ENCODE measurements around the gene COG3. TPM values are rescaled to one million over a fixed set of nuclear protein-coding genes. Genes with fewer than 3 reads are reported as not detected.
A peak's percentile ranks its signal among the peaks of the same experiment; 100 is the strongest.

The COG3 gene
- total RNA-seq, 1 donor from 2014 or later = 29.6 TPM

DNA sequence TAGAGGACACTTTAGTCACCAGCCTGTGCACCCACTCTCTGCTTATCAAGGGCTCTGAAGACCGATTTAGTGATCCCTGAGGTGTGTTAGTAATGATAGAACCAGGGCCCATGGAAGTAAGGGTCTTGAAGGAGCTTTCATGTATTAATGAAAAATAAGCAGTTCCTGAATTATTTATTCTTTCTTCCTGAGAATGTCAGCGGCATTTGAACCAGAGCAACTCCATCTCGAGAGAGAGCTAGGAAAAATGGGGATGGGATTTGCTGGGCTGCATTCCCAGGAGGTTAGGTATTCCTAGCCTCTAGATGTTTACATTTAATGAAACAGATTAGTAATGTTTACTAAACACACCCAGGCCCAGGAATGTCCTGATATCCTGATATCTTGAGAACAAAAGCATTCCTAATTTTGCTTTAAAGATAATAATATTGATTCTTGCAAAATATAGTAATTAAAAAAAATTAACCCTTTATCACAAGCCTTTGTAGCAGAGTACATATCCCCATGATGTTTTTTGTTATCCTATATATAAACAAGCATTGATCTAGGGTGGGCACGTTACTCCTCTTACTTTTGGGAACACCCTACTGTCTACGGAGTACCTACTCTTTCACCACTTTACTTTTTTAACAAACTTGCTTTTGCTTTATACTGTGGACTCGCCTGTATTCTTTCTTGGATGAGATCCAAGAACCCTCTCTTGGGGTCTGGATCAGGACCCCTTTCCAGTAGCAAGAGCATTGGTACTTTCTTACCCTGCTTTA is 63.1 kb downstream of the COG3 start:
- peaks cover 46% of the 10 kb centered on the region for H3K36me3 Mint-ChIP-seq (ENCODE audit: insufficient read depth)
- no peak overlapping the region for H3K4me3 Mint-ChIP-seq (ENCODE audit: low read depth)
- H3K9me3 Mint-ChIP-seq (ENCODE audit: low read depth) = peaks cover 8% of the 10 kb centered on the region

DNA sequence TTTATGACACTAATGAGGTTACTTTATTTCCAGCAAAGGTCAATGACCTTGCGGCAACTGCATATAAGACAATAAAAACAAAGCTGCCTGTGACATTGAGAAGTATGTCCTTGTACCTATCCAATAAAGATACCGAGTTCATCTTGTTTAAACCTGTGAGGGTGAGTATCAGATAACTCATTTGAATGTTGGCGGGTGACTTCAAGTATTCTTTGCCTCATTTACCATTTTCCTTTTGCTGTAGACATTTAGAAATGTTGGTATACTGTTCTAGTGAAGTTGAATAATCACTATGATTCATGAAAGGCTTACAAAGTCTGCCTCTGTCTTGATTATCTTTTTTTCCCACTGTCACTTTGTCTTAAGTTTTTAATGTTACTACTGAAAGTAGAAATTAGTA is 65.0 kb downstream of the COG3 start:
- peaks cover 47% of the 10 kb centered on the region for H3K36me3 Mint-ChIP-seq (ENCODE audit: insufficient read depth)
- H3K4me1 Mint-ChIP-seq (ENCODE audit: low read depth) = peaks cover 22% of the 10 kb centered on the region
- H3K27me3 Mint-ChIP-seq = no peaks in the 10 kb centered on the region
- DNase-seq (ENCODE audit: low spot score, unreplicated experiment) = no peak
- H3K9me3 Mint-ChIP-seq (ENCODE audit: low read depth) = peaks cover 8% of the 10 kb centered on the region
- H3K4me3 Mint-ChIP-seq (ENCODE audit: low read depth) = no peak overlapping the region
- TF ChIP-seq CTCF (IDR thresholded peaks at IDR 0.05; ENCODE audit: unreplicated experiment) = no peak
- H3K27ac Mint-ChIP-seq = no peak overlapping the region

More for the DNA sequence above, 63.1 kb downstream of the COG3 start:
- peak overlapping the region; percentile 96 for H3K27ac Mint-ChIP-seq
- DNase-seq (ENCODE audit: low spot score, unreplicated experiment) = no peak
- no peaks in the 10 kb centered on the region for H3K27me3 Mint-ChIP-seq
- H3K4me1 Mint-ChIP-seq (ENCODE audit: low read depth) = peaks cover 30% of the 10 kb centered on the region
- TF ChIP-seq CTCF (IDR thresholded peaks at IDR 0.05; ENCODE audit: unreplicated experiment) = no peak

- no peak overlapping the region for H3K27ac Mint-ChIP-seq
- DNase-seq (ENCODE audit: low spot score, unreplicated experiment) = no peak
- H3K36me3 Mint-ChIP-seq (ENCODE audit: insufficient read depth) = peaks cover 31% of the 10 kb centered on the region
- no peak for TF ChIP-seq CTCF (IDR thresholded peaks at IDR 0.05; ENCODE audit: unreplicated experiment)
- H3K9me3 Mint-ChIP-seq (ENCODE audit: low read depth) = no peaks in the 10 kb centered on the region
- H3K27me3 Mint-ChIP-seq = no peaks in the 10 kb centered on the region
- no peak overlapping the region for H3K4me3 Mint-ChIP-seq (ENCODE audit: low read depth)
- H3K4me1 Mint-ChIP-seq (ENCODE audit: low read depth) = no peaks in the 10 kb centered on the region
Observed at GRCh38 chr13:45534604-45535003, 69.9 kb downstream of the COG3 start.

DNA sequence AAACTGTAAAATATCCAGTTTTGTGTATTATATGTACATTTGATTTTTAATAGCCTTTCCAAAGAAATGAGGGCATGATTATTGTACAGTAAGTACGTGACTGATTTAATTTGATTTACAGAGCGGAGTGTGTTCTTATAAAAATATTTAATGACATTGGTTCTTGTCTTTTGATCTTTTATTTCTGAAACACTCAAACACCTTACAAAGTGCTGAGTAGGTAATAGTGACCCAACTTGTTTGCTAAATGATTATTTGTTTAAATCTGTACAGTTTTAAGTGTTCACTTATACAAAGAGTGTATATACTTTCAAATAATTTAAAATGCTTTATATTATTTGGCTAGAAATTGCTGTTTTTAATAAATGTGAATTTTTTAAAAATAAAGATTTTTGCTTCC is 71.5 kb downstream of the COG3 start:
- Mint-ChIP-seq H3K36me3 (ENCODE audit: insufficient read depth) (peaks cover 18% of the 10 kb centered on the region), H3K4me3 (ENCODE audit: low read depth) (no peak overlapping the region), H3K27ac (no peak overlapping the region), H3K4me1 (ENCODE audit: low read depth) (no peaks in the 10 kb centered on the region), H3K27me3 (no peaks in the 10 kb centered on the region), H3K9me3 (ENCODE audit: low read depth) (no peaks in the 10 kb centered on the region)
- no peak for DNase-seq (ENCODE audit: low spot score, unreplicated experiment)
- no peak for TF ChIP-seq CTCF (IDR thresholded peaks at IDR 0.05; ENCODE audit: unreplicated experiment)

GRCh38 chr13:45537516-45537915 is 72.8 kb downstream of the COG3 start:
- Mint-ChIP-seq H3K4me3 (ENCODE audit: low read depth) (no peak overlapping the region), H3K4me1 (ENCODE audit: low read depth) (no peaks in the 10 kb centered on the region), H3K36me3 (ENCODE audit: insufficient read depth) (peaks cover 14% of the 10 kb centered on the region), H3K9me3 (ENCODE audit: low read depth) (no peaks in the 10 kb centered on the region), H3K27ac (no peak overlapping the region), H3K27me3 (no peaks in the 10 kb centered on the region)
- no peak for TF ChIP-seq CTCF (IDR thresholded peaks at IDR 0.05; ENCODE audit: unreplicated experiment)
- no peak for DNase-seq (ENCODE audit: low spot score, unreplicated experiment)

Data from progenitor cell of endocrine pancreas (in vitro differentiated cells).